ENCODE measurements around the gene B9D1.

Gene B9D1

GRCh38 chr17:19317359-19318095 is 45.0 kb downstream of the B9D1 start:
- DNase-seq, result no peak

- no peak for DNase-seq
Measured at GRCh38 chr17:19316761-19317358, 45.7 kb downstream of the B9D1 start.

GRCh38 chr17:19315104-19315503 is 47.4 kb downstream of the B9D1 start:
- no peak for DNase-seq

- peak in 1 of 2 donors; percentile 48 for DNase-seq
Measured at GRCh38 chr17:19313746-19314651, 48.5 kb downstream of the B9D1 start.

GRCh38 chr17:19313066-19313745 is 49.3 kb downstream of the B9D1 start:
- no peak for DNase-seq

- no peak for DNase-seq
Measured at GRCh38 chr17:19312406-19312805, 50.1 kb downstream of the B9D1 start.

- peak; percentile 58 to 68 for DNase-seq
Measured at GRCh38 chr17:19311421-19312215, 50.9 kb downstream of the B9D1 start.

GRCh38 chr17:19311016-19311415 is 51.5 kb downstream of the B9D1 start:
- DNase-seq, result no peak

- no peak for DNase-seq
Measured at GRCh38 chr17:19310151-19310550, 52.4 kb downstream of the B9D1 start.

GRCh38 chr17:19309701-19310100 is 52.8 kb downstream of the B9D1 start:
- DNase-seq, result no peak

GRCh38 chr17:19308398-19308797 is 54.1 kb downstream of the B9D1 start:
- DNase-seq, result no peak

- no peak for DNase-seq
Measured at GRCh38 chr17:19307521-19307920, 55.0 kb downstream of the B9D1 start.

- peak; percentile 87 to 88 for DNase-seq
Measured at GRCh38 chr17:19306160-19307111, 56.1 kb downstream of the B9D1 start.

GRCh38 chr17:19305761-19306159 is 56.8 kb downstream of the B9D1 start:
- no peak for DNase-seq

GRCh38 chr17:19305256-19305655 is 57.3 kb downstream of the B9D1 start:
- no peak for DNase-seq

GRCh38 chr17:19304751-19305150 is 57.8 kb downstream of the B9D1 start:
- DNase-seq, result no peak

GRCh38 chr17:19304209-19304608 is 58.3 kb downstream of the B9D1 start:
- peak; percentile 89 to 93 for DNase-seq

GRCh38 chr17:19303367-19303776 is 59.2 kb downstream of the B9D1 start:
- DNase-seq, result no peak

- DNase-seq, result peak in 1 of 2 donors; percentile 67
Measured at GRCh38 chr17:19302791-19303331, 59.7 kb downstream of the B9D1 start.

GRCh38 chr17:19301973-19302372 is 60.5 kb downstream of the B9D1 start:
- no peak for DNase-seq

Data from inflammatory macrophage treated with lipopolysaccharide for 1 hour (primary cell).